Measurements from ENCODE around the gene PLA2G4F. TPM values are rescaled to one million over a fixed set of nuclear protein-coding genes. Genes with fewer than 3 reads are reported as not detected.

The PLA2G4F gene
- total RNA-seq, 4 donors from 2014 or later, result 3.9 to 24.8 (median 14.1) TPM

DNA sequence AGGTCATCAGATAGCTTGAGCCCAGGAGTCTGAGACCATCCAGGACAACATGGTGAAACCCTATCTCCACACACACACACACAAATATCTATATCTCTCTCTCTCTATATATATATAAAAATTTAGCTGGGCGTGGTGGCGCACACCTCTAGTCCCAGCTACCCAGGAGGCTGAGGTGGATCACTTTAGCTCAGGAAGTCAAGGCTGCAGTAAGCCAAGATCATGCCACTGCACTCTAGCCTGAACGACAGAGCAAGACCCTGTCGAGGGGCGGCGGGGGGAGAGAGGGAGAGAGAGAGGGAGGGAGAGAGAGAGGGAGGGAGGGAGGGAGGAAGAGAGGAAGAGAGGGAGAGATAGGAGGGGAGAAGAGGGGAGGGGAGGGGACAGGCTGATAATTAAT, 28.0 kb downstream of the PLA2G4F start:
- Histone ChIP-seq H3K4me3 (replicated peaks in 1 of 3) (no peak overlapping the region), H3K4me1 (peaks cover 0 to 7% of the 10 kb centered on the region in 2 donors), H3K27ac (no peak overlapping the region), H3K9me3 (no peaks in the 10 kb centered on the region), H3K27me3 (no peaks in the 10 kb centered on the region), H3K36me3 (no peaks in the 10 kb centered on the region)
- WGBS, 2 donors, result 63 to 70% methylated on average over 6 of the region's 6 CpGs
- no peak for DNase-seq
- intact Hi-C loops (cut with DNase I), result no loop called here
- TF ChIP-seq, protein P1, sequence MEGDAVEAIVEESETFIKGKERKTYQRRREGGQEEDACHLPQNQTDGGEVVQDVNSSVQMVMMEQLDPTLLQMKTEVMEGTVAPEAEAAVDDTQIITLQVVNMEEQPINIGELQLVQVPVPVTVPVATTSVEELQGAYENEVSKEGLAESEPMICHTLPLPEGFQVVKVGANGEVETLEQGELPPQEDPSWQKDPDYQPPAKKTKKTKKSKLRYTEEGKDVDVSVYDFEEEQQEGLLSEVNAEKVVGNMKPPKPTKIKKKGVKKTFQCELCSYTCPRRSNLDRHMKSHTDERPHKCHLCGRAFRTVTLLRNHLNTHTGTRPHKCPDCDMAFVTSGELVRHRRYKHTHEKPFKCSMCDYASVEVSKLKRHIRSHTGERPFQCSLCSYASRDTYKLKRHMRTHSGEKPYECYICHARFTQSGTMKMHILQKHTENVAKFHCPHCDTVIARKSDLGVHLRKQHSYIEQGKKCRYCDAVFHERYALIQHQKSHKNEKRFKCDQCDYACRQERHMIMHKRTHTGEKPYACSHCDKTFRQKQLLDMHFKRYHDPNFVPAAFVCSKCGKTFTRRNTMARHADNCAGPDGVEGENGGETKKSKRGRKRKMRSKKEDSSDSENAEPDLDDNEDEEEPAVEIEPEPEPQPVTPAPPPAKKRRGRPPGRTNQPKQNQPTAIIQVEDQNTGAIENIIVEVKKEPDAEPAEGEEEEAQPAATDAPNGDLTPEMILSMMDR (IDR thresholded peaks at IDR 0.05), result no peak
- no peak for TF ChIP-seq POLR2A (IDR thresholded peaks at IDR 0.05)

DNA sequence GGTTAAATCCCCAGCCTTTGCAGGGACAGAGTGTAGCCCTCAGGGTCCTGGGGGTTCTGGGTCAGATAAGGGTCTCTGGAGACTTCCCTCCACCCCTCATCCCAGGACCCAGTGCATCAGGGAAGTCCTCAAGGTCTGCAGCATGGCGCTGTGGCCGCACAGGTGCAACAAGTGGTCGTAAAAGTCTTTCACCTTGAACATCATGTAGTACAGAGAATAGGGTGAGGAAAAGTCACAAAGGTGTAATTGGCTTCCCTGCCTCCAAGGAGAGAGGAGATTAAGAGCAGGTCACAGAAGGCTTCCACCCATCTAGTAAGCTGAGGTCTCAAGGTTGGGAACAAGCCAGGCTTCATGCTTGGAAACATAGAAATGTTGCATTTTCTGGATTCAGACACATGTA, 32.9 kb downstream of the PLA2G4F start:
- Histone ChIP-seq H3K4me3 (replicated peaks in 1 of 3) (no peak overlapping the region), H3K9me3 (no peaks in the 10 kb centered on the region), H3K27ac (no peak overlapping the region), H3K4me1 (no peaks in the 10 kb centered on the region), H3K36me3 (no peaks in the 10 kb centered on the region), H3K27me3 (no peaks in the 10 kb centered on the region)
- WGBS, 2 donors, result 85 to 92% methylated on average over 3 of the region's 3 CpGs
- intact Hi-C loops (cut with DNase I), result no loop called here
- DNase-seq, result no peak
- no peak for TF ChIP-seq POLR2A (IDR thresholded peaks at IDR 0.05)
- TF ChIP-seq, protein P1 (IDR thresholded peaks at IDR 0.05), result no peak

DNA sequence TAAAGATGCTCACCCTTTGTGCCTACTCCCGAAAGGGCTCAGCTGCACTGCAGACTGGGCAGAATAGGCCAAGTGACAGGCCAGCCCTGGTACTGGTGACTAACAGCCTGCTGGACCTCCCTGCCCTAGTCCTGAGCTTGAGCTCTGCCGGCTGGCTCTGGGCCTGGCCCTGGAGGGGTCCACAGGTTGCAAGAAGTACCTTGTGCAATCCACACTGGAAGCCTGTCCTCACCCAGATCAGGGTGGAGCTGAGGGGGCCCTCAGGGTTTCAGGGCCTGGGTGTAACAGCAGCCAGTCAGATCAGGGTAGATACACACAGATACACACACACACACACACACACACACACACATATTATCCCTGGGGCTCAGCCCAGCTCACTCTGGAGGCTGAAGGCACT, 34.8 kb downstream of the PLA2G4F start:
- 0% methylated on average over 1 of the region's 2 CpGs; no CpG with 5 or more reads in 1 of the 2 donors for WGBS, 2 donors
- peak in 1 of 2 donors; percentile 57 for DNase-seq
- Histone ChIP-seq H3K27me3 (no peaks in the 10 kb centered on the region), H3K4me1 (no peaks in the 10 kb centered on the region), H3K4me3 (replicated peaks in 1 of 3) (no peak overlapping the region), H3K9me3 (no peaks in the 10 kb centered on the region), H3K27ac (no peak overlapping the region), H3K36me3 (no peaks in the 10 kb centered on the region)
- intact Hi-C loops (cut with DNase I), result no loop called here
- no peak for TF ChIP-seq POLR2A (IDR thresholded peaks at IDR 0.05)
- TF ChIP-seq, protein P1 (IDR thresholded peaks at IDR 0.05), result no peak

DNA sequence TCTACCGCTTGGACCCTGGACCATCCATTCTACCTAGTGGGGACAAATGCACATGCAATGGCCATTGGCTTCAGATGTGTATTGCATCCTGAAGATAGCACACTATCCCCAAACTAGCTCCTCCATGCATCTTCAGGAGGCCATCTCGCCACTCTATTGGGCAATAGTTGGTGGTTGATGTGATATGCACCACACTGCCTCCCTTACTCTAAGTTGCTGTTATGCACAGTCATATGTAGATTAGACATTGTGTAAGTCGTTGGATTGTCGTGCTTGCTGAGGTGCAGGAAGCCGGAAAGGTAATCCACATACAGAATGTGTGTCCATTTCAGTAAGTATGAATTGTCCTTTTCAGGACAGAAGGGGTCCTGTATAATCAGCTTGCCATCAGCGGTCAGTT, 35.4 kb downstream of the PLA2G4F start:
- no peaks in the 10 kb centered on the region for H3K9me3 ChIP-seq
- no peaks in the 10 kb centered on the region for H3K27me3 ChIP-seq
- TF ChIP-seq, protein P1 (IDR thresholded peaks at IDR 0.05), result no peak
- no peak for TF ChIP-seq POLR2A (IDR thresholded peaks at IDR 0.05)
- intact Hi-C loops (cut with DNase I), result no loop called here
- no peak for DNase-seq
- no peak overlapping the region for H3K27ac ChIP-seq
- H3K36me3 ChIP-seq, result no peaks in the 10 kb centered on the region
- H3K4me3 ChIP-seq (replicated peaks in 1 of 3), result no peak overlapping the region
- no peaks in the 10 kb centered on the region for H3K4me1 ChIP-seq
- WGBS, 2 donors, result 93 to 95% methylated on average over 6 of the region's 6 CpGs

DNA sequence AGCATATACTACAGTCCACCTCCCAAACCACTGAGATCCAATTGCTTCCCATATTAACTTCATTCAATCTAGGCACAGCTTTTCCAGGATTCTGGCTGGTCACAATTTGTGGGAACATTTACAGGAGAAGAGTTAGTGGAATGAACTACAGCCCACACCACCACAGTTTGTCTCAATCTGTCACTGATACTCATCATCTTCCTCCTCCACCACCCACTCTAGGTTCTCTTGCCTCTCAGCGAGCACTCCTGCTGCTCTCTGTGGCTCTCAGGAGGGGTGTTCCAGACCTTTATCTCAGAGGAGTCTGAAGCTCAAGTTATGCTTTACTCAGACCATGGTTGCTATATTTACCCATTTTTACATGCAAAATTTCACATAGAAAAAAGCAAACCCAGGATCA, 36.2 kb downstream of the PLA2G4F start:
- no peak for TF ChIP-seq POLR2A (IDR thresholded peaks at IDR 0.05)
- TF ChIP-seq, protein P1 (IDR thresholded peaks at IDR 0.05), result no peak
- no peak overlapping the region for H3K4me3 ChIP-seq (replicated peaks in 1 of 3)
- no peak for DNase-seq
- no peaks in the 10 kb centered on the region for H3K27me3 ChIP-seq
- H3K9me3 ChIP-seq, result no peaks in the 10 kb centered on the region
- H3K27ac ChIP-seq, result no peak overlapping the region
- intact Hi-C loops (cut with DNase I), result no loop called here
- 86 to 91% methylated on average over 1 of the region's 1 CpG for WGBS, 2 donors
- no peaks in the 10 kb centered on the region for H3K36me3 ChIP-seq
- no peaks in the 10 kb centered on the region for H3K4me1 ChIP-seq
